ENCODE measurements around the gene PANK1.
A peak's percentile ranks its signal among the peaks of the same experiment; 100 is the strongest.
"Not testable (repeated sequence)": the region's sequence is repeated elsewhere in the genome, so short reads cannot be mapped to it uniquely, and the experiment has no call there.

PANK1 gene

DNA sequence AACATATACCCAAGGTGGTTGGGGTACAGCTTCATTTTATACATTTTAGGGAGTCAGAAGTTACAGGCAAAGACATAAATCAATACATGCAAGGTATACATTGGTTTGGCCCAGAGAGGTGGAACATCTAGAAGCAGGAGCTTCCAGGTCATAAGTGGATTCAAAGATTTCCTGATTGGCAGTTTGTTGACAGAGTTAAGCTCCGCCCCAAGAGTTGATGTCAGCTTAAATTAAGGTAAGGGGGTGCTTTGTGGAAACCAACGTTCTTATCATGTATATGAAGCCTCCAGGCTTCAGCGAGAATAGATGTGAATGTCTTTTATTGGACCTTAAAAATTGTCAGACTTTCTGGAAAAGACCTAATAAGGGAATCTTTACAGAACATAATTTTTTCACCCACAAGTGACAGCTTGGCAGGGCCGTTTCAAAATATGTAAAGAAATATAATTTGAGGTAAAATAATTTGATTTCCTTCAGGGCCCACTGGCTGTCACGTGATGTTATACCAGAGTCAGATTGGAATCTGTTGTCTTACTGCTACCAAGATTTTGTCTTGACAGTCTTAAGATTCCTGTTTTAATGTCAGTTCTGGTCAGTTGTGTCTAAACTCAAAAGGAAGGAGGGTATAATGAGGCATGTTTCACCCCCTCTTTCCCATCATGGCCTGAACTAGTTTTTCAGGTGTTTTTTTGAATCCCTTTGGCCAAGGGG lies 6.3 kb upstream of the PANK1 start:
- no peak for DNase-seq

DNA sequence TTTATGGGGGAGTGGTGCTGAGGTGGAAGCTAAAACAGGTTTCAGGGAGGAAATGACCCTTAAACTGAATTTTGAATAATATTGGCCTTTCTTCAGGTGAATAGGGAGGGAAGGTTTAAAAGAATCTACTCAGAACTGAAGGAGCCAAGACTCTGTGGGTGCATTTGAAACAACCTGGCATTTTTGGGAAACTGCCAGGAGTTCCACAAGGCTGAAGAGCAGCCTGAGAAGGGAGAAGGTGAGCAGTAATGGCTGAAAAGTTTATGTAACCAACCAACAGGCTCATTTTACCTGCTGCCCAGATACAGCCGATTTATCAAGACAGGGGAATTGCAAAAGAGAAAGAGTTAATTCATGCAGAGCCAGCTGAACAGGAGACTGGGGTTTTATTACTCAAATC lies 4.0 kb upstream of the PANK1 start:
- DNase-seq = no peak

GRCh38 chr10:89648074-89648473 lies 3.0 kb upstream of the PANK1 start:
- DNase-seq = no peak

DNA sequence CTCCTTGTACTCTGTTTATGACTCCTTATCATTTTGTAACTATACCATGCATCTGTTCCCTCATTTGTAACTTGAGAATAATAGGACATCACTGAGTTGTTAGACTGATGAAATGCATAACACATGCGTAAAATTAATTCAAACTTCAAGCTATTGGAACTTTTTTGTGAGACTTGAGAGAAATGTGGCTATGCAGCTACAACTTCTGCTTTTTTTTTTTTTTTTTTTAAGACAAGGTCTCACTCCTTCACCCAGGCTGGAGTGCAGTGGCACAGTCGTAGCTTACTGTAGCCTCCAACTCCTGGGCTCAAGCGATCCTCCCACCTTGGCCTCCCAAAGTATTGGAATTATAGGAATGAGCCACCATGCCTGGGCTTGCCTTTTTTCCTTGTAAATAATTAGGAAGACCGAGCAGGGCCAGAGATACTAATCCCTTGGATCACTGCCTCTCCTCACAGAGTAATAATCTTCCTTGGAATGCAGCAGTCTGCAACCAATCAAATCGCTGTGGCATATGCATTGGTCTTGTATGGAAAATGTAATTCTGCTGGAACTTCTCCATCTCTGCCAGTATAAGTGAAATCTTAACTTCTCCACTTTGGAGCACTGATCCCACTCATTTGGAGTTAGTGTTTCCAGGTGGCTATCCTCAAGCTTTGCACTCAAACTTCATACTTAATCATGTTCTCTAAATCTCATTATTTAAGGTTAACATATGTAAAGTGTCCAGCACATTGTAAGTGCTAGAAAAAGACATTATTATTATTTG lies 2.0 kb upstream of the PANK1 start:
- DNase-seq = peak; percentile 67

DNA sequence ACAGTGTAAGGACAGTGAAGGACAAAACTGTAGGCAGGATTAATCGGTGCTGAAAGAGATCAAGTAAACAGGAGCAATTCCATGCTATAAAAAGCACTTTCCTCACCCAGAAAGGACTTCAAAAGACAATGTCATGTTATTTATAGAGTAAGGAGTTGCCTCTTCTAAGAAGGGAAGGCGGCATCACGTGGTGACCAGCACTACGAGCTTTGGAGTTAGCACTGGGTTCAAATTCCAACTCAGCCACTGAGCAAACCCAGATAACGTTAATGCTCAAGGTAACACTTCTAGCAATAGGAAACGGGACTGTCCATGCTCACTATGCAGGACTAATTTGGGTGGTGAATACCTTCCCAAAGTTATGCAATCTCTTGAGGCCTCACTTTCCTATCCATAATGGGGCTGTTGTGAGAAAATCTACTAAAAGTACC lies 715 bp upstream of the PANK1 start:
- DNase-seq = peak; percentile 87

- DNase-seq = no peak
These were observed 413 bp downstream of the PANK1 start for GRCh38 chr10:89644691-89644966.

DNA sequence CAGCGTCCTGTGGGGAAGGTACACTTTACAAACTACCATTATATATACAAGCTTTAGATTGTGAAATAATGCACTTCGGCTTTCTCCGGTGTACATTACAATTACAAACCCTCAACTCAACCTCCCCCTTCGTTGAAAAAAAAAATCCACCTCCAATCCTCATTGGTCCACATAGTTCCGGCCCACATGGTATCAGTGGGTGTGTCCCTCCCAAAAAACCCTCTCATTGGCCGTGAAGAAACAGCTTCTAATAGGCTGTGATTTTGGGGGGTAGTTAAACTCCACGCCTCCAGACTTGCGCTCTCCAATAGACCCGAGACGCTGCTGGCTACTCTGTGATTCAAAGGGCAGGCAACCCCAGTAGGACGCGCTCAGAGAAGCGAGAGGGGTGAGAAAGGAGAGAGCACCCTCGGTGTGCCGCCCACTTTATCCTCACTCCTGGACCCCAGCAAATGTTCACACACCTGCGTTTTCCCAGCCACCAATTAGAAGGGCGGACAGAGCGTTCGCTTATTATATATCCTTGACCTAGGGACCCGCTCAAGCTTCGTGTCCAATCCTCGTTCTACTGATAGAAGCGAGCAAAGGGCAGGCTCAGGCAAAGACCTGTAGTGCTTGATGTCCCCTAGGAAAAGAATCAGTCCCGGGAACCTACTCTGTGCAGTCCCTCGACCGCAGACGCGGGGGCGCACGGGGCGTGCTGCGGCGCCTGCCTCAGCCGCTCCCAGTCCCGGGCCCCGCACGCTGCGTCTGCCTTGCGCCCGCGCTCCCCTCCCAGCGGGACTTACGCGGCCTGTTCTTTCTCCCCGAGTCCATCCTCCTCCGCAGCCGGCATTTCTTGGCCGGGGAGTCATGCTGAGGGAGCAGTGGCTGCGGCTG lies 991 bp downstream of the PANK1 start:
- DNase-seq = peak; percentile 98

DNA sequence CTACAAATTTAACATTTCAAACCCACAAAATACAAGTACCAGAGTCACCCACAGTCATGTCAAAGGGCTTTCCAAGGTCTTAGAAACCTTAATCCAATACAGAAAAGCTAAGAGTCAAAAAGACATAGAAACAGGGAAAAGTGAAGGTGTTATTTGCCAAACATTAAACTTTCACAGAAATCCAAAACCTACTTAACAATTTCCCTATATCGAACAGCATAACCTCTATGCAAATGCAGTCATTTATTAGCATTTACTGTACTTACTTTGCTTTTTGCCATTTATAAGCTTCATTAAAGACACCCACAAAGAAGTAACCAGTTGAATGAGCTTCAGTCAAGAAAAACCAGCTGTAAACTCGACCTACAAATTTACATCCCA lies 1.6 kb downstream of the PANK1 start:
- DNase-seq = peak; percentile 61

DNA sequence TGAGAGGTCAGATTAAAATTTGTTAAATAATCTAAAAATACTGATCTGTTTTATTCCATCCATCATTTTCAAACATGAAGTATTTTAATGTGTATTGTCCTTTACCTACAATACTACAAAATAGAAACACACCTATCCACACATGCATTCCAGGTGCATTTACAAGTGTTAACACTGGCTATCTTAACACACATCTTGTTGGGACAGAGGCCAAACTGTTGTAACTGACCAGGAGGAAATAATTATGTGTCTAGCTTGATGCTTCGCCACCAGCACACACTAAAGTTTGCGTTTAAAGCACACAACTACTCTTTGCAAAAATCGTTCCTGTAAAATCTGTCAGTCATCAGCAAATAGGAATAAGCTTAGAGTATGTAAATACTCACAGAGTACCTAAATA lies 2.8 kb downstream of the PANK1 start:
- DNase-seq = no peak

- peak; percentile 60 for DNase-seq
These were observed 4.8 kb downstream of the PANK1 start for GRCh38 chr10:89640241-89640640.

- peak; percentile 56 for DNase-seq
These were observed 5.7 kb downstream of the PANK1 start for GRCh38 chr10:89639326-89639725.

GRCh38 chr10:89637113-89637512 lies 7.9 kb downstream of the PANK1 start:
- DNase-seq = no peak

DNA sequence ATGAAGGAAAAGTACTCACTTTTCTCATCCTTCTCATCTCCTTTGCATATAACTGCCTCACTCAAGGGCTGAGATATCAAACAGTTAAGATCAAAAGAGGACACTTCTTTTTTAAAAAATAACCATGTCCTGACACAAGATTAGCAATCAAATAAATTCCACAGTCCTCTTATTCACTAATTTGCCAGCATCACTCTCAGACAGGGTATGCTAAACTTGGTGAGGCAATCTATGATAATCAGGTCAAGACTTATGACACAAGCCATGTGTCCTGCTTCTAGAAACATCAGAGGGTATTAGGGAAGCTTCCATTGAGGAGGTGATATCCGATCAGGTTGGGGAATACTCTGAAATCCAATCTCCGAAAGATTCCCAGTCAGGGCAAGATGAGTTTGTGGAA lies 10.4 kb downstream of the PANK1 start:
- DNase-seq = no peak

DNA sequence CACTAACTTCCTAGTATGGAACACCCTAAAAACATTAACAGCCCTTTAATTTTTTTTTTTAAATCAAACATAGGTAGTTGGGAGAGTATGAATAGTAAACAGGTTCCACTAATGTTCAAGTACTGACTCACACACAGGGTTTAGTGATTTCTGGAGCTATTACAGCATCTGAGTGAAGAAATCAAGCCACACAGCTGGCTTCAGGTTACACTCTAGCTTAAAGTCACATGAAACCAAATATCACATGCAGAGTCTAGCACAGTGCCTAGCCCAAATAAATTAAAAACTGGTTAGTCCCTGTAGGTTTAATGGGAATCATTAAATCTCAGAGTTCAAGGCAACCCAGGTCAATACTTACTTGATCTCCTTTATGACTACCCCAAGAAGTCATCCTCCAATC lies 11.6 kb downstream of the PANK1 start:
- DNase-seq = no peak

- DNase-seq = no peak
These were observed 12.2 kb downstream of the PANK1 start for GRCh38 chr10:89632824-89633223.

DNA sequence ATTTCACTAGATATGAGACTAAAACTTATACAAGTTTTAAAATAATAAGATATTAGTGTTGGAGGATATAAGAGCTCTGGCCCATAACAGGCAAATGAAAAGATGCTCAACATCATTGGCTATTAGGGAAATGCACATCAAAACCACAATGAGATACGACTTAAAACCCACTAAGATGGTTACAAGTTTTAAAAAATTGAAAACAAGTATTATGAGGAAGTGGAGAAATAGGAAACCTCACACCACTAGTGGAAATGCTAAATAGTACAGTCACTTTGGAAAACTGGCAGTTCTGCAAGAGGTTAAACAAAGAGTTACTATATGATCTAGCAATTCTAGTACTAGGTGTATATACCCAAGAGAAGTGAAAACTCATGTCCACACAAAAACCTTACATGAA lies 17.2 kb downstream of the PANK1 start:
- peak; percentile 50 for DNase-seq

DNA sequence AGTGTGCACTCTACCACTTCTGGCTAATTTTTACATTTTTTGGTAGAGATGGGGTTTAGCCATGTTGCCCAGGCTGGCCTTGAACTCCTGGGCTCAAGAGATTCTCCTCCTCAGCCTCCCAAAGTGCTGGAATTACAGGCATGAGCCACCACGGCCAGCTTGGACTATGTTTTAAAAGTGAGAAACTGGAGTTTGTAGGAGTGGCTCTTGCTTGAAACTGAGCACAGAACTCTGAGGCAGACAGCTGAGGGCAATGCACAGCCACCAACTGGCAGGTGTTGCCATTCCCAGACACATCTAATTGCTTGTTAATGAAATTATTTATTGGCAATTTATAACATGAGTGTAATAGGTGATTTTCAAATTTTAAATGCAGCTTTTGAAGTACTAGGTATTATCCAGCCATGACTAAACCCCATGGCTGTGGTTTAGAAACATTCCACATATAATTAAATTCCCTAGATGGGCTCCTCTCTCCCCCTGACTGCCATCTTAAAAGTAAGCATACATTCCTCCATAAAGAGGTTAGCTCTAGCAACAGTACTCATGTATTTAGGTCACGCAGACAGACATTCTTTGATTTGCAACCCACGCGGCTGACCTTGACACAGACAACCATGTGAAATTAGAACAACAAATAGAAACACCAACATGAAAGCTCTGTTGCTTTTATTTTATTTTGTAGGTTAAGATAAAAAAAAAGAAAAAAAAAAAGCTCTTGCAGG lies 19.8 kb downstream of the PANK1 start:
- no peak for DNase-seq

DNA sequence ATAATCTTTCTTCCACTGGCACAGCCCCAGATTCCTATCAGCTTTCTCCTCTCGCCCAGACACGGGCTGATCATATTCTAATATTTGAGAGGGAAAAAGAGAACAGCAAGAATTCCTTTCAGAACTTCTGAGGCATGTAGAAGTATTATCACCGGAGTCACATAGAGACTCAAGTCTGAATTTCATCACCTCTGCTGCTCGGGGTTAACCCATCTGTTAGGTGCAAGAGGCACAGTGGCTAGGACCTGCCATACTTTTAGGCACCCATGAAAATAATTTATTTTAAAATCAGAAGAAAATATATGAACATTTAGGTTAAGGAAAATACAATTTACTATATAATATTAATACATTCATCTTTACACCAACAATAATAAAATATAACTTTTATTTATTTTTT lies 21.0 kb downstream of the PANK1 start:
- DNase-seq = no peak

- DNase-seq = no peak
These were observed 22.9 kb downstream of the PANK1 start for GRCh38 chr10:89622151-89622550.

GRCh38 chr10:89621438-89621837 lies 23.6 kb downstream of the PANK1 start:
- no peak for DNase-seq

DNA sequence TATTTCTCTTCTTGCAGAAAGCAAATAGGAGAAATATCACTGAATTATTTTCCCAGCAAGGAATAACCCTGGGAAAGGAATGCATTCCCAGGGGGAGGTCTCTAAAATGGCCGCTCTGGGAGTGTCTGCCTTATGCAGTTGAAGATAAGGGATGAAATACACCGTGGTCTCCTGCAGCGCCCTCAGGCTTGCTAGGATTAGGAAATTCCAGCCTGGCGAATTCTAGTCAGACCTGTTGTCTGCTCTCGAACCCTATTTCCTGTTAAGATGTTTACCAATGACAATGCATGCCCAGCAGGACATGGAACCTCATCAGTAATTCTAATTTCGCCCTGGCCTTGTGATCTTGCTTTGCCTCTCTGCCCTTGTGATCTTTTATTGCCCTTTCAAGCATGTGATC lies 24.7 kb downstream of the PANK1 start:
- not testable (repeated sequence) for DNase-seq

GRCh38 chr10:89615824-89616223 lies 29.2 kb downstream of the PANK1 start:
- no peak for DNase-seq

- DNase-seq = no peak
These were observed 29.9 kb downstream of the PANK1 start for GRCh38 chr10:89615112-89615511.
